HCT116 (cell line): ENCODE results near the gene BARX1.

Source experiments
- CTCF ChIP-seq, 3 experiments: fragments of 200-600 bp in 1 of 3; sonication (generic) in 1 of 3; IDR thresholded peaks in 2 of 3; conservative IDR thresholded peaks in 1 of 3; 2 replicates each; pipeline ENCODE4 v1.5.1; 2012 to 2017; ENCODE audit warnings: low read depth in 2 of 3, low read length in 2 of 3, antibody characterized with exemption in 1 of 3, borderline replicate concordance in 1 of 3, control low read depth in 1 of 3, mild to moderate bottlenecking in 1 of 3, mixed read lengths in 1 of 3, mixed run types in 1 of 3, moderate library complexity in 1 of 3; ENCODE audit not compliant: insufficient read depth in 1 of 3
- EZH2phosphoT487 ChIP-seq: fragments of 200-600 bp; IDR thresholded peaks from 2 replicates; pipeline ENCODE4 v1.6.1; 2018; ENCODE audit warnings: antibody characterized with exemption, borderline replicate concordance
- POLR2A ChIP-seq: IDR thresholded peaks from 2 replicates; pipeline ENCODE4 v1.7.0; 2011; ENCODE audit warnings: borderline replicate concordance; ENCODE audit not compliant: insufficient read depth, insufficient read length; ENCODE audit errors: extremely low read depth
- YY1 ChIP-seq: IDR thresholded peaks from 2 replicates; pipeline ENCODE4 v1.6.1; 2011; ENCODE audit warnings: low read length, low read depth, moderate library complexity, mild to moderate bottlenecking; ENCODE audit not compliant: insufficient replicate concordance; ENCODE audit errors: extremely low read depth
- ZBTB33 ChIP-seq: IDR thresholded peaks from 2 replicates; pipeline ENCODE4 v1.6.1; 2011; ENCODE audit warnings: mild to moderate bottlenecking, low read length, moderate library complexity; ENCODE audit not compliant: insufficient replicate concordance; ENCODE audit errors: extremely low read depth
- TF ChIP-seq, protein P1 (sequence below): IDR thresholded peaks from 2 replicates; pipeline ENCODE4 v1.6.1; 2012

DNA sequence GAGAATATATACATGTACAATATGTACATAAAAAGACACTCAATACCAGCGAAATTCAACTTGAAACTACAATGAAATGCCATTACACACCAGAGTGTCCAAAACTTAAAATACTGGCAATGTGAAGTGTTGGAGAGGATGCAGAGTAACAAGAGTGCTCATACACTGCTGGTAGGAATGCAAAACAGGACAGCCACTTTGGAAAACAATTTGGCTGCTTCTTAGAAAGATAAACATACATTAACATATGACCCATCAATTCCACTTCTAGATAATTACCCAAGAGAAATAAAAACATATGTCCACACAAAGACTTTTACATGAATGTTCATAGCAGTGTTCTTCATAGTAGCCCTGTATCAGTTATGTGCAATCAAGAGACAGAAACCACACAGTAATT is 39.4 kb upstream of the BARX1 start:
- TF ChIP-seq EZH2phosphoT487 (no peak), POLR2A (no peak), YY1 (no peak), CTCF (IDR thresholded peaks at IDR 0.05 in 2 of 3, conservative IDR thresholded peaks at IDR 0.05 in 1 of 3; ENCODE audit: borderline replicate concordance in 1 of 3, insufficient read depth in 1 of 3, low read depth in 2 of 3, low read length in 2 of 3) (no peak), ZBTB33 (no peak)
- TF ChIP-seq, protein P1, sequence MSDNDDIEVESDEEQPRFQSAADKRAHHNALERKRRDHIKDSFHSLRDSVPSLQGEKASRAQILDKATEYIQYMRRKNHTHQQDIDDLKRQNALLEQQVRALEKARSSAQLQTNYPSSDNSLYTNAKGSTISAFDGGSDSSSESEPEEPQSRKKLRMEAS: no peak
